Measurements from ENCODE around the gene LHX2.
"Not testable (repeated sequence)": the region's sequence is repeated elsewhere in the genome, so short reads cannot be mapped to it uniquely, and the experiment has no call there.

The LHX2 gene

DNA sequence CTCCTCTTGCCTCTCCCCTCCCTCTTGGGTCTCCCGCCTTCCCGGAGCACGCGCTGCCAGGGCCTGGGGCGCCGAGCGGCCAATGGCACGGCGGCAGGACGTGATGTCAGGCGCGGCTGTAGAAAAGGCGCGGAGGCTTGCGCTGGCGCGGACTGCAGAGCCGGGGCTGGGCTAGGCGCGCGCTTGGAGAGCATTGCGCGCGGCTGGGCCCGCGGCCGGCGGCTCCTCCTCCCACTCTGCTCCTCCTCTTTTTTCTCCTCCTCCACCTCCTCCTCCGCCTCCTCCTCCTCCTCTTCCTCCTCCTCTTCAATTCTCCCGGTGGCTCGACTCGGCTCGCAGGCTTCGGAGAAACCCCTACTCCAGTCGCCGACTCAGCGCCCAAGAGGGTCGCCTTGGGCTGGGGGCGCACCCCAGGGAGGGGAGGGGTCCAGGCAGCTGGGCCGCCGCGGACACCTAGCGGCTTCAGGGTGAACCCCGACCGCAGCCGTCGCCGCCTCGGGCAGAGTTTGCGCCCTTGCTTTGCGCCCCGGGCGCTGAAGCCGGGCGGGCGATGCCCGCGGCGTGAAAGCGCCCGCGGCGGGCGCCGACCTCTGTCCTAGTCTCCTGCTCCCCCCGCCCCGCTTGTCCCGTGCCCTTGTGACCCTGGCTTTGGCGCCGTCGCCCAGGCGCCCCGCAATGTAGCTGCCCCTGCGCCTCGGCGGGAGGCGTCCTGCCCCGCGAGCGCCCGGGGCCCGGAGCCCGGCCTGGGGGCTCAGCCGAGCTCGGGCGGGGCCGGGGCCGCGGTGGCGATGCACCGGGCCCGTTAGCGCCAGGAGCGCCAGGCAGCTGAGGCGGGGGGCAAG lies at the start of gene LHX2:
LHX2 (plus strand) TSS at position 309 of the 842 bp plus-strand sequence. CDS start 581 bp downstream, outside the sequence.
- peak; percentile 88 for DNase-seq

- DNase-seq, result no peak
Observed at GRCh38 chr9:123964761-123965160, 46.8 kb upstream of the LHX2 start.

DNA sequence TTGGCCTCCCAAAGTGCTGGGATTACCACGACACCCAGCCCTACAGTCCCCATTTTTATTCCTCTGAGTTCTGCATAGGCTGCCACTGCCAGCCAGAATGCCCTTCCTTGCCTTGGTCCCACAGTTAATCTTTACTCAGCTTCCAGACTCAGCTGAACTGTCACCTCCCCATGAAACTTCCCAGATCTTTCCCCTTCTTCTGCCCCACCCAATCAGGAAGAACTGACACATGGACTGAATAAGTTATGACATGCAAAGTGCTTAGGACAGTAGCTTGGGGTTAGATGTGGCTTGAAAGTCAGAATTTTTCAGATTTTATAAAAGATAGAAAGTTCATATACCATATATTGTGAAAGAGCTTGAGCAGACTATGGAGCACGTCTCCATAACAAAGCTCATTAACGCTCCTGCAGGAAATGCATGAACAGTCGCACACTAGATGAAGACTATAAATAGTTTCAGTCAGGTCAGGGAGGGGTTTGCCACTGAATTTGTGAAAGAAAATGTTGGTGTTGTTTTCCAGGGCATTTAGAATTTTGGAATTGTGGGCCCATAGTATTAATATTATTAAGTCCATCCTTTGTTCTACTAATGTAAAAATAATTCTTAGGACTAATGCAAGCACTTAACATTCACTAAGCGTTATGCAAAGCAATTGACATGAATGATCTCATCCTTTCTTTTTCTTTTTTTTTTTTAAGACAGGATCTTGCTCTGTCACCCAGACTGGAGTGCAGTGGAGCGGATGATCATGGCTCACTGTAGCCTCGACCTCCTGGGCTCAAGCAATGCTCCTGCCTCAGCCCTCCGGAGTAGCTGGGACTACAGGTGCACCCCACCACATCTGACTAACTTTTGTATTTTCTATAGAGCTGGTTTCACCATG lies 45.5 kb upstream of the LHX2 start:
- DNase-seq, result no peak

- DNase-seq, result no peak
Observed at GRCh38 chr9:123967323-123967722, 44.2 kb upstream of the LHX2 start.

DNA sequence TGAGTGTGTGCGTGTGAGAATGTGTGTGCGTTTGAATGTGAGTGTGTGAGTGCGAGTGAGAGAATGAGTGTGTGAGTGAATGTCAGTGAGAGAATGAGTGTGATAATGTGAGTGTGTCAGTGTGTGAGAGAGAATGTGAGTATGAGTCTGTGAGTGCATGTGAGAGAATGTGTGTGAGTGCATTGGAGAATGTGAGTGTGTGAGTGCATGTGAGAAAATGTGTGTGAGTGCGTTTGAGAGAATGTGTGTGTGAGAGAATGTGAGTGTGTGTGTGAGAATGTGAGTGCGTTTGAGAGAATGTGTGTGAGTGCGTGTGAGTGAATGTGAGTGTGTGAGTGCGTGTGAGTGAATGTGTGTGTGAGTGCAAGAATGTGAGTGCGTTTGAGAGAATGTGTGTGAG lies 39.0 kb upstream of the LHX2 start:
- DNase-seq, result no peak

- DNase-seq, result no peak
Observed at GRCh38 chr9:123973590-123974223, 37.9 kb upstream of the LHX2 start.

- DNase-seq, result no peak
Observed at GRCh38 chr9:123974471-123974870, 37.1 kb upstream of the LHX2 start.

DNA sequence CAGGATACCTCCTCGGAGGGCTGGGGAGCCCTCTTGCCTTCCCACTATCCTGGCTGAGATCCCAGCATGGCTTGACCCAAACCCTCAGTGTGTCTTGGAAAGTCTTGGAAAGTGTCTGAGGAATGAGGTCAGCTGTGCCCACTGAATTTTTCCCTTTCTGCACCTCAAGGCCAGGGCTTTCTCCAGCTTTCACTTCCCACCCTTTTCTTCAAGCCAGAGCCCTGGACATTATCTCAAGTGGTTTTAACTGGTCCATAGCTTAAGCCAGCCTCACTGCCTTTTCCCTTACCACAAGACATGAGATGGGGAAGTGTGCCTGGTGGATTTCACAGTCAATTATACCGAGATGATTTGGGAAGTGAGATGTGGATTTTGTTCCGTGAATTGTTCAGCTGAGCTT lies 35.7 kb upstream of the LHX2 start:
- no peak for DNase-seq

- not testable (repeated sequence) for DNase-seq
Observed at GRCh38 chr9:123976579-123976978, 35.0 kb upstream of the LHX2 start.

- DNase-seq, result no peak
Observed at GRCh38 chr9:123978981-123979380, 32.6 kb upstream of the LHX2 start.

- DNase-seq, result no peak
Observed at GRCh38 chr9:123982535-123982934, 29.0 kb upstream of the LHX2 start.

- no peak for DNase-seq
Observed at GRCh38 chr9:123983047-123983446, 28.5 kb upstream of the LHX2 start.

DNA sequence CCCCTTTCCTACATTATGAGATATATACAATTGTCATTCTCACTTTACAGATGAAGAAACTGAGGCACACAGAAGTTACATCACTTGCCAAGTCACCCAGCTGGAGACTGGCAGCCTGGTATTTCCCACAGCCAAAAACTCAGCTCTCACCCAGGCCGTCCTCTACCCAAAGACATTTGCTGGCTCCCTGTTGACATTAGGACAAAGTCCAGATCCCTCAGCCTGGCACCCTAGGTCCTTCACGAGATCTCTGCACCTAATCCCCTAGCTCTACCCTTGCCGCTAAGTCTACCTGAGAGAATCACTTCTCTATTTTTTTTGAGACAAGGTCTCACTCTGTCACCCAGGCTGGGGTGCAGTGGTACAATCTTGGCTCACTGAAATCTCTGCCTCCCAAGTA lies 26.8 kb upstream of the LHX2 start:
- DNase-seq, result no peak

- DNase-seq, result no peak
Observed at GRCh38 chr9:123985869-123986268, 25.7 kb upstream of the LHX2 start.

- no peak for DNase-seq
Observed at GRCh38 chr9:123990427-123990826, 21.1 kb upstream of the LHX2 start.

GRCh38 chr9:123992679-123993078 lies 18.9 kb upstream of the LHX2 start:
- DNase-seq, result not testable (repeated sequence)

DNA sequence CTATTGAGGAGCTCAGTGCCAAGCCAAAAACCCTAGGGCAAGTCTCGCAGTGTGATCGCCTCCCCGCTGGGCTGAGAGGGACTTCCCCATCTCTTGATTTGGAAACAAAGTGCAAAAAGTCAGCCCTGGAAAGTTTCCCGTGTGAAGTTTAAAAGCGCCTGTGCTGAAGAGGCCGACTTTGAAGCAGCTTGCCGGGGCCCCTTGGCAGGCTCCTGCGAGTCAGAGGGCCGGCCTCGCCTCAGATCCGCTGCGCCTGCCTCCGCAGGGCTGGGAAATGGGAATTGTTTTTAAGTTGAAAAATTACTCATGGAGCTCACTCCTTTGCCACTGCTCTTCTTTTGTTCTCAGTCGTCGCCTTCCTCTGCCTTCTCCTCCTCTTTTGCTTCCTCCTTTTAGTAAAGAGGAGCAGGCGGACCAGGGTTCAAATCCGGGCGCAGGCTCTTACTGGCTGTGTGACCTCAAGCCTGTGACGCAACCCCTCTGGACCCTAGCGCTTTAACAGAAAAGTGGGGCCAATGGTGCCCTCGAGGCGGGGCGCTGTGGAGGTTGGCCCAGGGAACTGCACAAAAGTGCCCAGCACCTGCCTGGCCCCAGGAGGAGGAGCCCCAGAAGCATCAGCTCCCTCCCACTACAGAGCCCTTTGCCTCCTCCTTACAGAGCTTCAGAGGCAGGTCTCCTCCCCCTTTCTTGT lies 14.7 kb upstream of the LHX2 start:
- no peak for DNase-seq

GRCh38 chr9:123997665-123998277 lies 13.8 kb upstream of the LHX2 start:
- DNase-seq, result no peak

DNA sequence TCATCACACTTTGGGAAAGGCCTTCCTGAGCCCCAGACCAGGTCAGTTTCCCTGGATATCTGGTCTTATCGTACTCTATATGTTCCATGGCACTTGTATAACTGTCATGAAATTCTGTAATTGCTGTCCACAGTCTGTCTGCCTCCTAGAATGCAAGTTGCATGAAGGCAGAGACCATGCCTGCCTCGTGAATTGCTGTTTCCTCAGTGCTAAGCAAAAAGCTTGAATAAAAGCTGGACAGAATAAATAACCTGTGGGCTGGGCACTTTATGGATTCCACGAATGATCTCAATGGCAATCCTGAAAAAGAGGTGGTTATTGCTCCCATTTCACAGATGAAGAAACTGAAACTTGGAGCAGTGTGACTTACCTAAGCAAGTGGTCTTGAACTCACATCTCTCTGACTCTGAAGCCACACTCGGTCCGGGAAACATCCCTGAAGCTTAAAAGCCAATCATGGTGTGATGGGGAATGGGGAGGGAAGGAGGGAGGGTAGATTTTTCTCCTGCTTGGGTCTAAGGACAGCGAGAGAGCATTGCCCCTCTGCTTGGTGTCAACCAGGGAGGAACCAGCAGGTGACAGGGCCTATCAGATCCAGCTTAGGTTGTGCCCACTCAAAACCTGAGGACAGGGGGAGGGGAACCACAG lies 13.2 kb upstream of the LHX2 start:
- no peak for DNase-seq

DNA sequence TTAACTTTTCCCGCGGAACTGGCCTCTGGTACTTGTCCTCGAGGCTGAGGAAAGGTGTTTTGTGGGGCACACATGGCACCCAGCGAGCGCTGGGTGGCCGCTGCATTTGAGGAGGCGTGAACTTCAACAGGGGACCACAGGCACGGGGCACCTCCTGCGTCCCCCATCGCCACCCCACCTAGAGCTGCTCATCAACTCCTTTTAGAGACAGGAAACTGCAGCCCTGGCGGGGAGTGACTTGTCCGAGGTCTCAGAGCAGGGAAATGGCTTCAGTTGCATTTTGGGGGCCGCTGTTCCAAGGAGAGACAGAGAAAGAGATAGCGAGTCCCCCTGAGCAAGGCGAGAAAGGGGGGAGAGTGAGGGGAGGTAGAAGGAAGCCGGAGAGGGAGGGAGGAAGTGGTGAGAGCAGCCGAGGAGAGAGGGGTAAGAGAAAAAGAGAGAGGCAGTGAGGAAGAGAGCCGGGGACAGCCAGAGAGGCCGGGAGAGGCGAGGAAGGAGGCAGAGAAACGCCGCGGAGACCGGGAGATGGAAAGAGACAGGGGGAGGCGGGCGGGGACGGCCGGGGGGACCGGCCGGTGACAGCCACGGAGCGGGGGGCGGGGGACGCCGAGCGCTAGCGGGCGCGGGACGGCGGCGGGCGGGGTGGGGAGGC lies 12.5 kb upstream of the LHX2 start:
- no peak for DNase-seq

GRCh38 chr9:123999661-124000060 lies 11.9 kb upstream of the LHX2 start:
- DNase-seq, result no peak

Measured in NCI-H748 treated with DMSO at 0.1 percent for 48 hours (cell line).